SK-N-SH (cell line): ENCODE results near the gene FYCO1. TPM values are rescaled to one million over a fixed set of nuclear protein-coding genes. Genes with fewer than 3 reads are reported as not detected.
A peak's percentile ranks its signal among the peaks of the same experiment; 100 is the strongest.

Experiments
- CTCF ChIA-PET: fragments of 300-600, 350-600 bp; formaldehyde crosslinking; extraction: SDS; loops from one replicate; lab custom pipeline; 2021; lab: Yijun Ruan, JAX
- POLR2A ChIA-PET: fragments of 350-600 bp; sonication (Branson Sonifier 250); formaldehyde crosslinking; extraction: SDS; loops from one replicate; lab custom pipeline; 2020; ENCODE audit warnings: antibody characterized with exemption, inconsistent platforms; lab: Yijun Ruan, JAX
- DNase-seq: peaks from one replicate; pipeline ENCODE4 v3.0.0; 2012
- H2AFZ ChIP-seq: fragments of 200-600 bp; sonication (generic); 2 replicates; pipeline ENCODE4 v1.8.1; 2016; ENCODE audit warnings: antibody characterized with exemption, mild to moderate bottlenecking, low read depth
- H3F3A ChIP-seq: fragments of 200-600 bp; sonication (generic); replicated peaks from 2 replicates; pipeline ENCODE3; 2016; ENCODE audit warnings: antibody characterized with exemption, mild to moderate bottlenecking; ENCODE audit not compliant: insufficient read depth
- H3K27ac ChIP-seq, 2 experiments: fragments of 200-500 bp in 1 of 2; fragments of 200-600 bp in 1 of 2; sonication (Bioruptor generic) in 1 of 2; sonication (generic), shearing (Covaris generic) in 1 of 2; 2 replicates each; pipeline versions ENCODE4 v1.5.1 to v1.6.1; 2014 to 2016; ENCODE audit warnings: low read depth in 2 of 2, inconsistent platforms in 1 of 2, low read length in 1 of 2, mild to moderate bottlenecking in 1 of 2, mixed read lengths in 1 of 2
- H3K27me3 ChIP-seq: fragments of 200-600 bp; sonication (generic), shearing (Covaris generic); 2 replicates; pipeline ENCODE4 v1.6.1; 2016; ENCODE audit warnings: mixed run types; ENCODE audit not compliant: insufficient read depth
- H3K36me3 ChIP-seq, 2 experiments: fragments of 200-500 bp in 1 of 2; fragments of 200-600 bp in 1 of 2; sonication (Bioruptor generic) in 1 of 2; sonication (generic) in 1 of 2; replicated peaks in 1 of 2; 2 replicates each; pipeline versions ENCODE3 to v1.5.1; 2014 to 2016; ENCODE audit warnings: low read length in 1 of 2, mild to moderate bottlenecking in 1 of 2; ENCODE audit not compliant: insufficient read depth in 2 of 2, control insufficient read depth in 1 of 2
- H3K4me1 ChIP-seq, 2 experiments: fragments of 200-500 bp in 1 of 2; fragments of 200-600 bp in 1 of 2; sonication (Bioruptor generic) in 1 of 2; sonication (generic), shearing (Covaris generic) in 1 of 2; 2 replicates each; pipeline versions ENCODE4 v1.5.1 to v1.6.1; 2014 to 2016; ENCODE audit warnings: low read depth in 1 of 2, low read length in 1 of 2, mixed run types in 1 of 2; ENCODE audit not compliant: insufficient read depth in 2 of 2, control insufficient read depth in 1 of 2
- H3K4me2 ChIP-seq: fragments of 200-600 bp; sonication (generic), shearing (Covaris generic); 2 replicates; pipeline ENCODE4 v1.6.1; 2017; ENCODE audit warnings: mixed run types
- H3K4me3 ChIP-seq, 2 experiments: fragments of 200-500 bp in 1 of 2; fragments of 200-600 bp in 1 of 2; sonication (Bioruptor generic) in 1 of 2; sonication (generic), shearing (Covaris generic) in 1 of 2; 2 replicates each; pipeline versions ENCODE4 v1.5.1 to v1.8.1; 2014 to 2016; ENCODE audit warnings: low read depth in 2 of 2, inconsistent platforms in 1 of 2, low read length in 1 of 2, mild to moderate bottlenecking in 1 of 2, mixed read lengths in 1 of 2, moderate library complexity in 1 of 2
- H3K79me2 ChIP-seq: fragments of 200-600 bp; sonication (generic); 2 replicates; pipeline ENCODE4 v1.8.1; 2017; ENCODE audit warnings: mild to moderate bottlenecking; ENCODE audit not compliant: insufficient read depth
- H3K9ac ChIP-seq: fragments of 200-600 bp; sonication (generic); 2 replicates; pipeline ENCODE4 v1.6.1; 2017; ENCODE audit warnings: mixed run types
- H3K9me2 ChIP-seq: fragments of 200-600 bp; sonication (generic); 2 replicates; pipeline ENCODE4 v1.6.1; 2017; ENCODE audit warnings: mixed run types
- H3K9me3 ChIP-seq: fragments of 200-600 bp; sonication (generic); 2 replicates; pipeline ENCODE4 v1.6.1; 2017; ENCODE audit warnings: mixed run types, mild to moderate bottlenecking, moderate library complexity
- H4K20me1 ChIP-seq: fragments of 200-600 bp; sonication (generic); 2 replicates; pipeline ENCODE4 v1.6.1; 2017; ENCODE audit warnings: mild to moderate bottlenecking, mixed run types; ENCODE audit not compliant: insufficient read depth
- CHD2 ChIP-seq: fragments of 150-350 bp; IDR thresholded peaks from 2 replicates; pipeline ENCODE4 v1.6.1; 2018; ENCODE audit warnings: low read length; ENCODE audit not compliant: partially characterized antibody
- ELF1 ChIP-seq: IDR thresholded peaks from 2 replicates; pipeline ENCODE4 v1.4.0; 2012
- FOXJ3 ChIP-seq: sonication (generic); formaldehyde crosslinking; IDR thresholded peaks from 2 replicates; pipeline ENCODE4 v1.5.1; 2020; ENCODE audit warnings: mild to moderate bottlenecking, missing genetic modification reagents
- GATA2 ChIP-seq: sonication (generic); formaldehyde crosslinking; IDR thresholded peaks from 2 replicates; pipeline ENCODE4 v1.5.0; 2020; ENCODE audit warnings: mild to moderate bottlenecking, missing genetic modification reagents
- JUND ChIP-seq: IDR thresholded peaks from 2 replicates; pipeline ENCODE4 v1.4.0; 2012
- MEF2A ChIP-seq: IDR thresholded peaks from 2 replicates; pipeline ENCODE4 v1.4.0; 2012; ENCODE audit warnings: low read depth, borderline replicate concordance
- MXI1 ChIP-seq: IDR thresholded peaks from 2 replicates; pipeline ENCODE4 v1.6.1; 2012; ENCODE audit warnings: mild to moderate bottlenecking, low read depth, low read length, improper control_type of control experiment
- NFIC ChIP-seq: IDR thresholded peaks from 2 replicates; pipeline ENCODE4 v1.4.0; 2012; ENCODE audit warnings: borderline replicate concordance
- RAD21 ChIP-seq: IDR thresholded peaks from 2 replicates; pipeline ENCODE4 v1.6.1; 2012; ENCODE audit warnings: mild to moderate bottlenecking, low read length
- RCOR1 ChIP-seq: fragments of 150-350 bp; IDR thresholded peaks from 2 replicates; pipeline ENCODE4 v1.6.1; 2017; ENCODE audit warnings: antibody characterized with exemption, low read length
- SMC3 ChIP-seq: IDR thresholded peaks from 2 replicates; pipeline ENCODE4 v1.6.1; 2012; ENCODE audit warnings: low read depth, low read length, improper control_type of control experiment
- TAF1 ChIP-seq: IDR thresholded peaks from 2 replicates; pipeline ENCODE4 v1.6.1; 2012; ENCODE audit warnings: low read depth, mild to moderate bottlenecking, low read length, moderate library complexity, borderline replicate concordance
- TCF12 ChIP-seq: IDR thresholded peaks from 2 replicates; pipeline ENCODE4 v1.4.0; 2012
- TEAD4 ChIP-seq: IDR thresholded peaks from 2 replicates; pipeline ENCODE4 v1.4.0; 2012; ENCODE audit warnings: mild to moderate bottlenecking, borderline replicate concordance; ENCODE audit not compliant: insufficient read depth
- YY1 ChIP-seq: IDR thresholded peaks from 2 replicates; pipeline ENCODE4 v1.4.0; 2012; ENCODE audit warnings: low read depth, mild to moderate bottlenecking
- WGBS: methylation state at CpG from one replicate; pipeline ENCODE4 v1.1.6; 2017; ENCODE audit warnings: low lambda C conversion rate; 5-methylcytosine and 5-hydroxymethylcytosine counted together
- polyA plus RNA-seq, 3 experiments: library from polyadenylated mRNA; depleted of rRNA; stranded (reverse); fragments of >200 nt; gene quantifications; 2 replicates each; pipeline ENCODE4 v1.2.3, GENCODE V29; 2012
- TF ChIP-seq, protein P1 (sequence below): fragments of 200-600 bp; sonication (generic); IDR thresholded peaks from 2 replicates; pipeline ENCODE4 v1.6.1; 2017; ENCODE audit warnings: antibody characterized with exemption, mild to moderate bottlenecking, moderate library complexity
- TF ChIP-seq, protein P2 (sequence below): IDR thresholded peaks from 2 replicates; pipeline ENCODE4 v1.6.1; 2012; ENCODE audit warnings: mild to moderate bottlenecking, low read depth, low read length, moderate library complexity
- TF ChIP-seq, protein P3 (sequence below): IDR thresholded peaks from 2 replicates; pipeline ENCODE4; 2012
- TF ChIP-seq, protein P4 (sequence below): fragments of 150-350 bp; IDR thresholded peaks from 2 replicates; pipeline ENCODE4 v1.6.1; 2017; ENCODE audit warnings: antibody characterized with exemption, low read length, low read depth, borderline replicate concordance
- TF ChIP-seq, protein P5 (sequence below): fragments of 150-350 bp; IDR thresholded peaks from 2 replicates; pipeline ENCODE4 v1.6.1; 2016; ENCODE audit warnings: mild to moderate bottlenecking, low read depth, low read length
- TF ChIP-seq, protein P6 (sequence below): IDR thresholded peaks from 2 replicates; pipeline ENCODE4 v1.4.0; 2012; ENCODE audit warnings: low read depth, borderline replicate concordance

Gene FYCO1
- polyA plus RNA-seq, 1 of the 3 experiments (the other 2 are of a cell fraction): 5.5 TPM

DNA sequence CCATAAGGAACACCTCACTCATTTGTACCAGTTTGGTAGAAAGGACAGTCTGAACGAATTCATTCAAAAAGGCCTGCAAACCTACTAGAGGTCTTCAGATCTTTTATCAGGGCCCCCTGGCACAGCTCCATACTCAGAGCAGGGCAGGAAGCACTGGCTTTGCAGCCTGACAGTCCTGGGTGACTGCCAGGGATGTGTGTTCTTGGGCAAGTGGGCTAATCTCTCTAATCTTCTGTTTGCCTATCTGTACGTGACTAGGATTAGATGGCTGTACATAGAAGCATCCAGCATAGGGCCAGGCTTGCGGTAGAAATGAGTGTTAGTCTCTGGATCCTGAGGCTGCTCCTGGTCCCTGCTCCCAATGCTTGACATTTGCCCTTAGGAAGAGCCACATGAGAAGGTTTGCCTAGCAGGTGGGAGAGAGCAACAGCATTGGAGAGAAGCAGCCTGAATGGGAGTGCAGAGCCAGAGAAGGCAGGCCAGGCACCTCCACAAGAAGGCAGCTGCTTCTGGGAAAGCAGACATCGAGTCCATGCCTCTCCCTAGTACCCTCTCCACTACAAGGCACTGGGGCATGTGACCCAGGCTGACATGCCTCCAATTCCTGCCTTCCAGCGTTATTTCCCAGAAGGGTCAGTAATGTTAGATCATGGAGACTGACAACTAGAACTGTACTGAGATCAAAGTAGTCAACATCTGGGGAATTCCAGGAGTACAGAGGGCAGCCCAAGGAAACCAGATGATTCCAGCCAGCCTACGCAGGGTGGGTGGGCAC is 53.4 kb downstream of the FYCO1 start:
- Histone ChIP-seq H3K27me3 (no peaks in the 10 kb centered on the region), H3K36me3 (peaks cover 0 to 20% of the 10 kb centered on the region in 2 experiments), H3K4me2 (no peak overlapping the region), H3F3A (no peaks in the 10 kb centered on the region), H3K4me3 (no peak overlapping the region), H3K9ac (no peak overlapping the region), H3K9me3 (no peaks in the 10 kb centered on the region), H2AFZ (no peak overlapping the region), H4K20me1 (no peaks in the 10 kb centered on the region), H3K4me1 (peaks cover 0 to 18% of the 10 kb centered on the region in 2 experiments; a peak in 1 of 4 replicates), H3K79me2 (no peaks in the 10 kb centered on the region), H3K9me2 (no peaks in the 10 kb centered on the region), H3K27ac (peak overlapping the region in 1 of 2 experiments; percentile 36; a peak in 1 of 4 replicates)
- ChIA-PET POLR2A (interaction anchor here (1.6 kb wide), 1 partner anchor 11 kb away, joined by 3 read pairs; no protein-coding TSS in a partner anchor), CTCF (interaction anchor here (1.3 to 13.6 kb wide), 3 partner anchors 13 to 282 kb away, joined by 3 to 280 read pairs (median 6); no protein-coding TSS in a partner anchor)
- no peak for TF ChIP-seq MEF2A
- TF ChIP-seq, protein P1, sequence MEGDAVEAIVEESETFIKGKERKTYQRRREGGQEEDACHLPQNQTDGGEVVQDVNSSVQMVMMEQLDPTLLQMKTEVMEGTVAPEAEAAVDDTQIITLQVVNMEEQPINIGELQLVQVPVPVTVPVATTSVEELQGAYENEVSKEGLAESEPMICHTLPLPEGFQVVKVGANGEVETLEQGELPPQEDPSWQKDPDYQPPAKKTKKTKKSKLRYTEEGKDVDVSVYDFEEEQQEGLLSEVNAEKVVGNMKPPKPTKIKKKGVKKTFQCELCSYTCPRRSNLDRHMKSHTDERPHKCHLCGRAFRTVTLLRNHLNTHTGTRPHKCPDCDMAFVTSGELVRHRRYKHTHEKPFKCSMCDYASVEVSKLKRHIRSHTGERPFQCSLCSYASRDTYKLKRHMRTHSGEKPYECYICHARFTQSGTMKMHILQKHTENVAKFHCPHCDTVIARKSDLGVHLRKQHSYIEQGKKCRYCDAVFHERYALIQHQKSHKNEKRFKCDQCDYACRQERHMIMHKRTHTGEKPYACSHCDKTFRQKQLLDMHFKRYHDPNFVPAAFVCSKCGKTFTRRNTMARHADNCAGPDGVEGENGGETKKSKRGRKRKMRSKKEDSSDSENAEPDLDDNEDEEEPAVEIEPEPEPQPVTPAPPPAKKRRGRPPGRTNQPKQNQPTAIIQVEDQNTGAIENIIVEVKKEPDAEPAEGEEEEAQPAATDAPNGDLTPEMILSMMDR: no peak
- no peak for TF ChIP-seq NFIC
- no peak for TF ChIP-seq TAF1
- no peak for TF ChIP-seq CHD2
- TF ChIP-seq, protein P2, sequence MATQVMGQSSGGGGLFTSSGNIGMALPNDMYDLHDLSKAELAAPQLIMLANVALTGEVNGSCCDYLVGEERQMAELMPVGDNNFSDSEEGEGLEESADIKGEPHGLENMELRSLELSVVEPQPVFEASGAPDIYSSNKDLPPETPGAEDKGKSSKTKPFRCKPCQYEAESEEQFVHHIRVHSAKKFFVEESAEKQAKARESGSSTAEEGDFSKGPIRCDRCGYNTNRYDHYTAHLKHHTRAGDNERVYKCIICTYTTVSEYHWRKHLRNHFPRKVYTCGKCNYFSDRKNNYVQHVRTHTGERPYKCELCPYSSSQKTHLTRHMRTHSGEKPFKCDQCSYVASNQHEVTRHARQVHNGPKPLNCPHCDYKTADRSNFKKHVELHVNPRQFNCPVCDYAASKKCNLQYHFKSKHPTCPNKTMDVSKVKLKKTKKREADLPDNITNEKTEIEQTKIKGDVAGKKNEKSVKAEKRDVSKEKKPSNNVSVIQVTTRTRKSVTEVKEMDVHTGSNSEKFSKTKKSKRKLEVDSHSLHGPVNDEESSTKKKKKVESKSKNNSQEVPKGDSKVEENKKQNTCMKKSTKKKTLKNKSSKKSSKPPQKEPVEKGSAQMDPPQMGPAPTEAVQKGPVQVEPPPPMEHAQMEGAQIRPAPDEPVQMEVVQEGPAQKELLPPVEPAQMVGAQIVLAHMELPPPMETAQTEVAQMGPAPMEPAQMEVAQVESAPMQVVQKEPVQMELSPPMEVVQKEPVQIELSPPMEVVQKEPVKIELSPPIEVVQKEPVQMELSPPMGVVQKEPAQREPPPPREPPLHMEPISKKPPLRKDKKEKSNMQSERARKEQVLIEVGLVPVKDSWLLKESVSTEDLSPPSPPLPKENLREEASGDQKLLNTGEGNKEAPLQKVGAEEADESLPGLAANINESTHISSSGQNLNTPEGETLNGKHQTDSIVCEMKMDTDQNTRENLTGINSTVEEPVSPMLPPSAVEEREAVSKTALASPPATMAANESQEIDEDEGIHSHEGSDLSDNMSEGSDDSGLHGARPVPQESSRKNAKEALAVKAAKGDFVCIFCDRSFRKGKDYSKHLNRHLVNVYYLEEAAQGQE: no peak
- TF ChIP-seq, protein P3, sequence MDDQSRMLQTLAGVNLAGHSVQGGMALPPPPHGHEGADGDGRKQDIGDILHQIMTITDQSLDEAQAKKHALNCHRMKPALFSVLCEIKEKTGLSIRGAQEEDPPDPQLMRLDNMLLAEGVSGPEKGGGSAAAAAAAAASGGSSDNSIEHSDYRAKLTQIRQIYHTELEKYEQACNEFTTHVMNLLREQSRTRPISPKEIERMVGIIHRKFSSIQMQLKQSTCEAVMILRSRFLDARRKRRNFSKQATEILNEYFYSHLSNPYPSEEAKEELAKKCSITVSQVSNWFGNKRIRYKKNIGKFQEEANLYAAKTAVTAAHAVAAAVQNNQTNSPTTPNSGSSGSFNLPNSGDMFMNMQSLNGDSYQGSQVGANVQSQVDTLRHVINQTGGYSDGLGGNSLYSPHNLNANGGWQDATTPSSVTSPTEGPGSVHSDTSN: no peak
- no peak for TF ChIP-seq YY1
- TF ChIP-seq TEAD4: no peak
- TF ChIP-seq, protein P4, sequence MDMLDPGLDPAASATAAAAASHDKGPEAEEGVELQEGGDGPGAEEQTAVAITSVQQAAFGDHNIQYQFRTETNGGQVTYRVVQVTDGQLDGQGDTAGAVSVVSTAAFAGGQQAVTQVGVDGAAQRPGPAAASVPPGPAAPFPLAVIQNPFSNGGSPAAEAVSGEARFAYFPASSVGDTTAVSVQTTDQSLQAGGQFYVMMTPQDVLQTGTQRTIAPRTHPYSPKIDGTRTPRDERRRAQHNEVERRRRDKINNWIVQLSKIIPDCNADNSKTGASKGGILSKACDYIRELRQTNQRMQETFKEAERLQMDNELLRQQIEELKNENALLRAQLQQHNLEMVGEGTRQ: no peak
- TF ChIP-seq TCF12: no peak
- TF ChIP-seq, protein P5, sequence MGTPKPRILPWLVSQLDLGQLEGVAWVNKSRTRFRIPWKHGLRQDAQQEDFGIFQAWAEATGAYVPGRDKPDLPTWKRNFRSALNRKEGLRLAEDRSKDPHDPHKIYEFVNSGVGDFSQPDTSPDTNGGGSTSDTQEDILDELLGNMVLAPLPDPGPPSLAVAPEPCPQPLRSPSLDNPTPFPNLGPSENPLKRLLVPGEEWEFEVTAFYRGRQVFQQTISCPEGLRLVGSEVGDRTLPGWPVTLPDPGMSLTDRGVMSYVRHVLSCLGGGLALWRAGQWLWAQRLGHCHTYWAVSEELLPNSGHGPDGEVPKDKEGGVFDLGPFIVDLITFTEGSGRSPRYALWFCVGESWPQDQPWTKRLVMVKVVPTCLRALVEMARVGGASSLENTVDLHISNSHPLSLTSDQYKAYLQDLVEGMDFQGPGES: no peak
- peak; percentile 67 for TF ChIP-seq GATA2
- no peak for TF ChIP-seq JUND
- TF ChIP-seq ELF1: no peak
- no peak for TF ChIP-seq RAD21
- TF ChIP-seq RCOR1: no peak; the same call in 1 of the 2 replicates
- peak; percentile 24; the same call in 1 of the 2 replicates for TF ChIP-seq FOXJ3
- no peak for TF ChIP-seq SMC3
- TF ChIP-seq, protein P6, sequence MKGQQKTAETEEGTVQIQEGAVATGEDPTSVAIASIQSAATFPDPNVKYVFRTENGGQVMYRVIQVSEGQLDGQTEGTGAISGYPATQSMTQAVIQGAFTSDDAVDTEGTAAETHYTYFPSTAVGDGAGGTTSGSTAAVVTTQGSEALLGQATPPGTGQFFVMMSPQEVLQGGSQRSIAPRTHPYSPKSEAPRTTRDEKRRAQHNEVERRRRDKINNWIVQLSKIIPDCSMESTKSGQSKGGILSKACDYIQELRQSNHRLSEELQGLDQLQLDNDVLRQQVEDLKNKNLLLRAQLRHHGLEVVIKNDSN: no peak
- peak; percentile 25; the same call in 1 of the 2 replicates for TF ChIP-seq MXI1
- WGBS: 77% methylated on average over 2 of the region's 6 CpGs
- DNase-seq: peak; percentile 50
